DND-41 (cell line): ENCODE data around the gene VASH1.

Experiments
- CTCF ChIP-seq: IDR thresholded peaks from 2 replicates; pipeline ENCODE4 v1.5.1; 2012; ENCODE audit warnings: borderline replicate concordance, low read length, moderate library complexity, mild to moderate bottlenecking; ENCODE audit not compliant: poor library complexity, severe bottlenecking; ENCODE audit errors: extremely low read depth
- EZH2 ChIP-seq: IDR thresholded peaks from 3 replicates; pipeline ENCODE4 v1.6.1; 2012; ENCODE audit warnings: borderline replicate concordance, low read depth, mild to moderate bottlenecking, moderate library complexity, low read length, inconsistent platforms; ENCODE audit not compliant: severe bottlenecking

- TF ChIP-seq EZH2 (no peak), CTCF (no peak)
Measured at GRCh38 chr14:76777721-76778120, 16.5 kb downstream of the VASH1 start.
